Panc1 (cell line): ENCODE results near the gene SCD5. TPM values are rescaled to one million over a fixed set of nuclear protein-coding genes. Genes with fewer than 3 reads are reported as not detected.

Experiments used
- ATAC-seq: fragments of 200-7000 bp; cut with Tn5 transposase; 2 replicates; pipeline ENCODE4 v1.9.1; 2020; ENCODE audit warnings: mild to moderate bottlenecking, moderate library complexity
- BruUV-seq: library from RNA; stranded (reverse); fragments of 400-500 nt; replicated peaks from 2 replicates; lab custom pipeline; 2021; lab: Mats Ljungman, UMichigan
- CTCF ChIA-PET: fragments of 300-600 bp; sonication (Branson Sonifier 250); formaldehyde crosslinking; loops from one replicate; lab custom pipeline; 2022; ENCODE audit warnings: antibody characterized with exemption; lab: Charles Lee
- POLR2A ChIA-PET: fragments of 300-600 bp; sonication (Branson Sonifier 250); formaldehyde crosslinking; loops from one replicate; lab custom pipeline; 2022; ENCODE audit warnings: antibody characterized with exemption; lab: Charles Lee
- DNase-seq: peaks from one replicate; pipeline ENCODE4 v3.0.0-alpha.2; 2010; ENCODE audit warnings: low read depth, low spot score
- H3K27ac ChIP-seq: 2 replicates; pipeline ENCODE4 v1.5.1; 2011; ENCODE audit warnings: mild to moderate bottlenecking, low read length, inconsistent platforms
- H3K27me3 ChIP-seq: fragments of 200-500 bp; sonication (Bioruptor generic); 2 replicates; pipeline ENCODE4 v1.6.0; 2014; ENCODE audit warnings: low read length, inconsistent platforms; ENCODE audit not compliant: control insufficient read depth, insufficient read depth
- H3K36me3 ChIP-seq: fragments of 200-500 bp; sonication (Bioruptor generic); 2 replicates; pipeline ENCODE4 v1.5.1; 2014; ENCODE audit warnings: inconsistent platforms, mild to moderate bottlenecking, low read length, moderate library complexity; ENCODE audit not compliant: control insufficient read depth, insufficient read depth
- H3K4me1 ChIP-seq: 2 replicates; pipeline ENCODE4 v1.5.1; 2011; ENCODE audit warnings: inconsistent platforms, mild to moderate bottlenecking, low read length, moderate library complexity; ENCODE audit not compliant: control insufficient read depth, insufficient read depth
- H3K4me3 ChIP-seq, 2 experiments: 2 replicates each; pipeline ENCODE4 v1.5.1; 2011 to 2012; ENCODE audit warnings: low read depth in 2 of 2, low read length in 2 of 2, mild to moderate bottlenecking in 2 of 2, inconsistent platforms in 1 of 2, moderate library complexity in 1 of 2
- H3K9me3 ChIP-seq: fragments of 200-500 bp; sonication (Bioruptor generic); 2 replicates; pipeline ENCODE4 v1.5.1; 2014; ENCODE audit warnings: low read depth, mild to moderate bottlenecking, inconsistent platforms, low read length, moderate library complexity; ENCODE audit not compliant: control insufficient read depth, insufficient read depth
- POLR2AphosphoS5 ChIP-seq: IDR thresholded peaks from 2 replicates; pipeline ENCODE4 v1.6.1; 2012; ENCODE audit warnings: mild to moderate bottlenecking, low read depth, low read length, moderate library complexity
- SIN3A ChIP-seq: IDR thresholded peaks from 2 replicates; pipeline ENCODE4 v1.6.1; 2012; ENCODE audit warnings: low read depth, mild to moderate bottlenecking, low read length, moderate library complexity, borderline replicate concordance; ENCODE audit not compliant: insufficient read depth
- TCF7L2 ChIP-seq: IDR thresholded peaks from 2 replicates; pipeline ENCODE4 v1.6.1; 2011; ENCODE audit warnings: mild to moderate bottlenecking, low read depth, low read length, inconsistent platforms
- in situ Hi-C: cut with HindIII; loops from 2 replicates; pipeline ENCODE4 v1.10.0; 2016; ENCODE audit warnings: low sequenced_read_pairs, low pct_unique_long_range_greater_than_20kb
- intact Hi-C: fragments of 100-400 bp; cut with micrococcal nuclease; formaldehyde crosslinking; loops from one replicate; pipeline ENCODE4 v1.10.0; 2022; ENCODE audit not compliant: unreplicated experiment
- total RNA-seq: library from RNA; stranded (reverse); gene quantifications from one replicate; pipeline ENCODE4 v1.2.1, GENCODE V29; 2021; ENCODE audit not compliant: unreplicated experiment
- TF ChIP-seq, protein P1 (sequence below): fragments of 450-650 bp; IDR thresholded peaks from 2 replicates; pipeline ENCODE4 v1.5.1; 2017; ENCODE audit warnings: mild to moderate bottlenecking
- TF ChIP-seq, protein P2 (sequence below), 2 experiments: IDR thresholded peaks; 2 replicates each; pipeline ENCODE4 v1.6.1; 2011 to 2012; ENCODE audit warnings: low read depth in 2 of 2, control low read depth in 1 of 2, low read length in 1 of 2, mild to moderate bottlenecking in 1 of 2, moderate library complexity in 1 of 2; ENCODE audit not compliant: insufficient read depth in 1 of 2

The SCD5 gene
- total RNA-seq, 1 experiment from 2014 or later: 2.0 TPM

DNA sequence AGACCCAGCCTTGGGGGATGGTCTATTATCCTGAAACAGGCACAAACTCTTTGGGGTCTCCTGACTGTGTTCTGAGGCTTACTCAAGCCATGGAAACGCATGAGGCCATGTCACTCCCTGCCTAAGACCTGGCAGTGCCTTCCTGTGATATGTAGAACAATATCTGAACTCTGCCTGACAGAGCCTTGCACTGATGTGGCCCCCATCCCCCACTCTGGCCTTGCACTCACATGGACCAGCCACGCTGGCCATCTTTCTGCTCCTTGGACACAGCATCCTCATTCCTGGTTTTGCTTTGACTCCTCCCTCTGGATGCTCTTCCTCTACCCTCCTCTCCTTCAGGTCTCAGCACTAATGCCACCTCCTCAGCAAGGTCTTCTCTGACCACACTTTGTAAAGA lies 100.2 kb downstream of the SCD5 start:
- Histone ChIP-seq H3K27ac (no peak overlapping the region), H3K36me3 (no peaks in the 10 kb centered on the region), H3K27me3 (no peaks in the 10 kb centered on the region; the same call in 1 of the 2 replicates), H3K4me1 (no peaks in the 10 kb centered on the region), H3K9me3 (no peaks in the 10 kb centered on the region), H3K4me3 (no peak overlapping the region)
- no TSS peak for BruUV-seq
- CTCF ChIA-PET: no interaction called here
- DNase-seq: no peak
- no peak for ATAC-seq
- intact Hi-C loops: no loop called here
- POLR2A ChIA-PET: no interaction called here
- TF ChIP-seq POLR2AphosphoS5 (no peak), TCF7L2 (no peak), SIN3A (no peak)
- TF ChIP-seq, protein P1, sequence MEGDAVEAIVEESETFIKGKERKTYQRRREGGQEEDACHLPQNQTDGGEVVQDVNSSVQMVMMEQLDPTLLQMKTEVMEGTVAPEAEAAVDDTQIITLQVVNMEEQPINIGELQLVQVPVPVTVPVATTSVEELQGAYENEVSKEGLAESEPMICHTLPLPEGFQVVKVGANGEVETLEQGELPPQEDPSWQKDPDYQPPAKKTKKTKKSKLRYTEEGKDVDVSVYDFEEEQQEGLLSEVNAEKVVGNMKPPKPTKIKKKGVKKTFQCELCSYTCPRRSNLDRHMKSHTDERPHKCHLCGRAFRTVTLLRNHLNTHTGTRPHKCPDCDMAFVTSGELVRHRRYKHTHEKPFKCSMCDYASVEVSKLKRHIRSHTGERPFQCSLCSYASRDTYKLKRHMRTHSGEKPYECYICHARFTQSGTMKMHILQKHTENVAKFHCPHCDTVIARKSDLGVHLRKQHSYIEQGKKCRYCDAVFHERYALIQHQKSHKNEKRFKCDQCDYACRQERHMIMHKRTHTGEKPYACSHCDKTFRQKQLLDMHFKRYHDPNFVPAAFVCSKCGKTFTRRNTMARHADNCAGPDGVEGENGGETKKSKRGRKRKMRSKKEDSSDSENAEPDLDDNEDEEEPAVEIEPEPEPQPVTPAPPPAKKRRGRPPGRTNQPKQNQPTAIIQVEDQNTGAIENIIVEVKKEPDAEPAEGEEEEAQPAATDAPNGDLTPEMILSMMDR: no peak
- TF ChIP-seq, protein P2, sequence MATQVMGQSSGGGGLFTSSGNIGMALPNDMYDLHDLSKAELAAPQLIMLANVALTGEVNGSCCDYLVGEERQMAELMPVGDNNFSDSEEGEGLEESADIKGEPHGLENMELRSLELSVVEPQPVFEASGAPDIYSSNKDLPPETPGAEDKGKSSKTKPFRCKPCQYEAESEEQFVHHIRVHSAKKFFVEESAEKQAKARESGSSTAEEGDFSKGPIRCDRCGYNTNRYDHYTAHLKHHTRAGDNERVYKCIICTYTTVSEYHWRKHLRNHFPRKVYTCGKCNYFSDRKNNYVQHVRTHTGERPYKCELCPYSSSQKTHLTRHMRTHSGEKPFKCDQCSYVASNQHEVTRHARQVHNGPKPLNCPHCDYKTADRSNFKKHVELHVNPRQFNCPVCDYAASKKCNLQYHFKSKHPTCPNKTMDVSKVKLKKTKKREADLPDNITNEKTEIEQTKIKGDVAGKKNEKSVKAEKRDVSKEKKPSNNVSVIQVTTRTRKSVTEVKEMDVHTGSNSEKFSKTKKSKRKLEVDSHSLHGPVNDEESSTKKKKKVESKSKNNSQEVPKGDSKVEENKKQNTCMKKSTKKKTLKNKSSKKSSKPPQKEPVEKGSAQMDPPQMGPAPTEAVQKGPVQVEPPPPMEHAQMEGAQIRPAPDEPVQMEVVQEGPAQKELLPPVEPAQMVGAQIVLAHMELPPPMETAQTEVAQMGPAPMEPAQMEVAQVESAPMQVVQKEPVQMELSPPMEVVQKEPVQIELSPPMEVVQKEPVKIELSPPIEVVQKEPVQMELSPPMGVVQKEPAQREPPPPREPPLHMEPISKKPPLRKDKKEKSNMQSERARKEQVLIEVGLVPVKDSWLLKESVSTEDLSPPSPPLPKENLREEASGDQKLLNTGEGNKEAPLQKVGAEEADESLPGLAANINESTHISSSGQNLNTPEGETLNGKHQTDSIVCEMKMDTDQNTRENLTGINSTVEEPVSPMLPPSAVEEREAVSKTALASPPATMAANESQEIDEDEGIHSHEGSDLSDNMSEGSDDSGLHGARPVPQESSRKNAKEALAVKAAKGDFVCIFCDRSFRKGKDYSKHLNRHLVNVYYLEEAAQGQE (IDR thresholded peaks at IDR 0.05; ENCODE audit: insufficient read depth in 1 of 2, low read depth in 2 of 2, low read length in 1 of 2): no peak
- in situ Hi-C loops: no loop called here

DNA sequence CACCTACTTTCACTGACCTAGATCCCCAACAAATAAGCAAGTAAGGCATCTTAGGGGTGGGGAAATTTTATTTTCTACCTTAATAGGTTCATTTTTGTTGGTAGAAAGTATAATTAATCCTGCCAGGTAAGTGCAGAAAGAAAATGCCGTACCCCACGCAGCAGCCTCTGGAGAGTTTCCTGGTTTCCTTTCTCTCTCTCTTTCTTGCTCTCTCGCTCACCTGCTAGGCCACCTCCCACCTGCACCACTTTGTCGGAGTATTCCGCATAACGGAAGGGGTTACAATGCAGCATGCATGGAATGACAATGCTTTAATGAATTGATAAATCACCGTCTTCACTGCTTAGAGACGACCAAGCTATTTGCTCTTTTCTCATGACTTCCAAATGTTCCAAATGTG lies 101.0 kb downstream of the SCD5 start:
- DNase-seq (no peak), ATAC-seq (no peak)
- CTCF ChIA-PET: no interaction called here
- H3K9me3 ChIP-seq: no peaks in the 10 kb centered on the region
- intact Hi-C loops: no loop called here
- no TSS peak for BruUV-seq
- H3K4me1 ChIP-seq: no peaks in the 10 kb centered on the region
- POLR2A ChIA-PET: no interaction called here
- no peak overlapping the region for H3K4me3 ChIP-seq
- H3K27ac ChIP-seq: no peak overlapping the region
- no peaks in the 10 kb centered on the region for H3K36me3 ChIP-seq
- TF ChIP-seq, protein P2 (IDR thresholded peaks at IDR 0.05; ENCODE audit: insufficient read depth in 1 of 2, low read depth in 2 of 2, low read length in 1 of 2): no peak
- TF ChIP-seq TCF7L2 (no peak), POLR2AphosphoS5 (no peak), SIN3A (no peak)
- TF ChIP-seq, protein P1: no peak
- H3K27me3 ChIP-seq: no peaks in the 10 kb centered on the region; the same call in 1 of the 2 replicates
- in situ Hi-C loops: no loop called here
